Hematopoietic multipotent progenitor cell treated with erythropoietin and hydrocortisone succinate and interleukin-3 and kit ligand, for 15 days (in vitro differentiated cells): ENCODE data around the gene CLMP.

Experiments used
- DNase-seq: peaks from one replicate; pipeline ENCODE4 v3.0.0-alpha.2; 2015; ENCODE audit warnings: low spot score

Gene CLMP, protein sequence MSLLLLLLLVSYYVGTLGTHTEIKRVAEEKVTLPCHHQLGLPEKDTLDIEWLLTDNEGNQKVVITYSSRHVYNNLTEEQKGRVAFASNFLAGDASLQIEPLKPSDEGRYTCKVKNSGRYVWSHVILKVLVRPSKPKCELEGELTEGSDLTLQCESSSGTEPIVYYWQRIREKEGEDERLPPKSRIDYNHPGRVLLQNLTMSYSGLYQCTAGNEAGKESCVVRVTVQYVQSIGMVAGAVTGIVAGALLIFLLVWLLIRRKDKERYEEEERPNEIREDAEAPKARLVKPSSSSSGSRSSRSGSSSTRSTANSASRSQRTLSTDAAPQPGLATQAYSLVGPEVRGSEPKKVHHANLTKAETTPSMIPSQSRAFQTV

DNA sequence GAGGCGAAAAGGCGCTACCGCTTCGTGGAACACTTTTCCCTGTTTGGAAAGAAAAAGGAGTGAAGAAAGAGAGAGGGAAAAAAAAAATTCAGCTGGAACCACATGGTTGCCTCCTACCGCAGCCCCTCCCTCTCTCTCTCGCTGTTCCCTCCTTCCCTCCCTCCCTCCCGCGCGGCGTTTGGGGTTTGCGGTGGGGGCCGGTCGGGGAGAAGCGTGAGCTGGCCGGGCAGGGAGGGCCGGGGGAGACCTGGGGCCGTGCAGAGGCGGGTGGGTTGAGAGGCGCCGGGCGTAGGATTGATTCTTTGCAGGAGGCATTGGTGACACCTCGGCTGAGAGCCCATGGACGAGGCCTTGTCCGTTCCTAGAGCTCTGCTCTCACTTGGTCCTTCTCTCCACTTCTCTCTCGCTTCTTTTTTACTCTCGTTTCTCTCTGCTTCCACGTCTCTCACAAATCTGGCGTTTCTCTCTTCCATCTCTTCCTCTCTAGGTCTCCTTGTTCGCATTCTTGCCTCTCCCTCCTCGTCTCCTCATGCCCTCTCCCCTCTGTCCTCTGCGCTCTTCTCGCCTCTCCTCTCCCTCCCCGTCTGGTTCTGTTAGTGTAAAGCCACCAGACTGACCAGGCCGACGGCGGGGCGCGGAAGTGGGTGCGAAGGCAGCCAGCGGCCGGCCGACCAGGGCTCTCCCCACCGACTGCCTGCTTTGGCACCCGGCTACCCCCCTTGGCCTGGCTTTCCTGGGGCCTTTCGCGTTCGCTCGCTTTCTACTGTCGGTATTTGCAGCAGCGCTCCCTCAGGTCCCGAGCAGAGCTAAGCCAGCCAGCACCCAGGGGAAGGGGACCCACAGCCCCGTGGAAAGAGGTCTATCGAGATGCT is at the start of gene CLMP:
Gene CLMP (minus strand): TSS at position 61 of the 872 bp plus-strand sequence. CDS start 308 bp downstream, outside the sequence.
- no peak for DNase-seq

- DNase-seq, result no peak
Observed at GRCh38 chr11:123241874-123242543, 47.0 kb upstream of the CLMP start.

GRCh38 chr11:123241294-123241693 is 46.2 kb upstream of the CLMP start:
- DNase-seq, result no peak

GRCh38 chr11:123239191-123240150 is 44.4 kb upstream of the CLMP start:
- DNase-seq, result no peak

DNA sequence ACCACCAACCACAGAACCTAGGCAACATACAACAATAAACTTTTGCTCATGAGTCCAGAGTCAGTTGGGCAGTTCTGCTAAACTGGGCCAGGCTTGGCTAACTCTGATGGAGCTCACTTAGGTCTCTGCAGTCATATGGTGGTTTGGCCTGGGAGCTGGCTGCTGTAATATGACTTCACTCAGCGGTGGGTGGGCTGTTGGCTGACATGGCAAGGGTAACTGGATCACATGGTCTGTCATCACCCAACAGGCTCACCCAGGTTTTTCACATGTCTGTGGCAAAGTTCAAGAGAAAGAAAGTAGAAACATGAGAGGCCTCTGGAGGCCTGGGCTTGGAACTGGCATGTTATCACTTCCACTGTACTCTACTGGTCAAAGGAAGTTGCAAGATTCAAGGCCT is 43.2 kb upstream of the CLMP start:
- DNase-seq, result no peak

GRCh38 chr11:123236879-123237278 is 41.8 kb upstream of the CLMP start:
- DNase-seq, result no peak

DNA sequence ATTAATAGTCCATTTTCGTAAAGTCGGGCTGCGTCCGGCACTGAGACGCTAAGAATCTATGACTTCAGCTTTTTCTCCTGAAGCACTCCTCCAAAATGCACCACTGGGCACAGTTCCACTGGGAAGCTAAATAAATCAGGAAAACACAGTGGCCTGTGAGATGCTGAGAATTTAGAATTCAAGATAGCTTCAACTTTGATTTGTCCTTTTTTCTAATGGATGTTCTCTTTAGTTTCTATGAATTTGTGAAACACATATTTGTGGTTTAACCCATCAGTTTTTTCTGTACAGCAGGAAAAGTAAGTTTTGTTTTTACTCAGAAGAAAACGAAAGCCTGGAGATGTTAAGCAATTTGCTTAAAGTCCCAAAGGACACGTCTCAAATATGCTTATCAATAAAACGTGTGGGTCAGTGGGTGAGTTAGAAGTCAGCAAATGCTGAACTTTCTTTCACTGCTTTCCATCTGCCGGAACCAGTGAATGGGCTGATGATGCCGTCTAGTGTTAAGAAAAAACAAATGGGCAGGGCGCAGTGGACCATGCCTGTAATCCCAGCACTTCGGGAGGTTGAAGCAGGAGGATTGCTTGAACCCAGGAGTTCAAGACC is 40.7 kb upstream of the CLMP start:
- no peak for DNase-seq

GRCh38 chr11:123235117-123235655 is 40.1 kb upstream of the CLMP start:
- peak; percentile 50 for DNase-seq

- DNase-seq, result no peak
Observed at GRCh38 chr11:123233975-123234334, 38.9 kb upstream of the CLMP start.

- DNase-seq, result no peak
Observed at GRCh38 chr11:123233280-123233974, 38.4 kb upstream of the CLMP start.

GRCh38 chr11:123231777-123232176 is 36.7 kb upstream of the CLMP start:
- no peak for DNase-seq

GRCh38 chr11:123231256-123231655 is 36.2 kb upstream of the CLMP start:
- DNase-seq, result no peak

DNA sequence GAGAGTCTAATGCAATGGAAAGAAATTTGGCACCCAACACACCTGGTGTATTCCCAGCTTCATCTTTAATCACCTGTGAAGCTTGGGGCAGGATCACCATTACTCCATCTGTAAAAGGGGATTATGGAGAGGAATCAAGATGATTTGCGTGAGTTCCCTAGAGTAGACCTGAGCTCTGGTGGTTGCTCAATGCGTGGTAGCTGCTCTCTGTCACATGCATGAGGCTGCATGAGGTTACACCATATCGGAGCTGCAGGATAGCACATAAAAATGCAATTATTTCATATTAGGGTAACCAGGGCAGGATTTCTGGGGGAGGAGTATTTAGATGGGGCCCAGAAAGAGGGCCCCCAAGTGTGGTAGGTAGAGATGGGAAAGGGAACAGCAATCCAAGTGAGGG is 35.3 kb upstream of the CLMP start:
- DNase-seq, result no peak

DNA sequence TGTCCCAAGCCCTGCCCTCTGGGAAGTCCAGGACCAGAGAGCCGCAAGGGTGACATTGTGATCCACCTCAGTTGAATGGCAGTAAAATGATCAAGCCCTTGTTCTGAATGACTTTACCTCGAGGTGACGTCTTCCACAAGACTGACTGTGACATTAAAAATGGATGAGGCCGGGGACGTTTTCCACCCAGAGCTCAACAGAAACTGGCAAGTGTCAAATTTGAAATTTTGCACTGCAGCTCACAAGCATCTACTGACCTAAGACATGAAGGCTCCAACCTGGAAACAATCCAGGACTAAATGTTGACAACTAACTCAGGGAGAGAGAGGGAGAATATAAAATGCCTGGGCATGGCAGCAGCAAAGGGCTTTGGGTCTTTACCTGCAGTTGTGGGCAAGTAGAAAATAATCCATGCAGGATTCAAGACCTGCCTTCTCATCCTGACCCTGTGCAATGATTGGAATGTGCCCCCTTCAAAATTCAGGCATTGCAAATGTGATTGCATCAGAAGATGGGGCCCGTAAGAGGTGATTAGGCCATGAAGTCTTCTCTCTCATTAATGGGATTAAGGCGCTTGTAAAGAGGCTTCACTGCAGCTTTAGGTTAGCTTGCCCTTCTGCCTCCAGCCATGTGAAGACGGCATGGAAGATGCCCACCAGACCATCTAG is 33.6 kb upstream of the CLMP start:
- no peak for DNase-seq

GRCh38 chr11:123227763-123228495 is 32.9 kb upstream of the CLMP start:
- no peak for DNase-seq

DNA sequence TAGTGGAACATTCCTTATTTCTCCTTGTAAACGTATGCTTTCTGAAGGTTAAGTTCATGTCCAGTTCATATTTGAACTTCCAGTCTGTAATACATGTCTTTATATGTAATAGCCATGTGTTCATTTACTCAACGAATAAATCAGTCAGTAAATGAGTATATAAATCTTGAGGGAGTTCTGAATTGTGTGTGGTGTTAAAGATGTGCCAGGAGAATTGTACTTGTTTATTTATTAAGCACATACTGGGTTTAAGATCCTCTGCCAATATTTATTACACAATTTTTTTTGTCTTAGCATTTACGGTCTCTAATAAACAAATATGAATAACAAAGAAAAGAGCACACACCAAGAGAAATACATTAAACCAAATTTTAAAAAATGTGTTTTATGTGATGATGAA is 26.5 kb upstream of the CLMP start:
- no peak for DNase-seq

DNA sequence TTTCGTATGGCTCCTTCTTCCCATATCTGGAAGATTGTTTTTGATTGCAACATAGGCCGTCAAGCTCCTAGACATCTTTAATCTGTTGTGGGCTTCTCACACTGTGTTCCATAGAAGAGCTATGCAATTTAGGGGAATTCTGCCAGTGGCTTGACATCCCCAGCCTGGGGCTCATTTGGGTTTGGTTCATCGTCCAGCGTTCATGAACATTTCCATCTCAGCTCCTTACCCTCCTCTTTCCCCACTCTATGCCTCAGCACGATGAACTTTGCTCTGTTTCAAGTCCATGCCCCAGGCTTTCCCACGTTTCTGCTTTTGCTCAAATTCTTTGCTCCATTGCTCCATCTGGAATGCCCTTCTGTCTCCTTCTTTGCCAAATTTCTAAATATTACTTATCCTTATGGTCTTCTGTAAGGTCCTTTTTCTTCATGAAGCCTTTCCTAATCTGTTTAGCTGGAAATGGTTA is 26.1 kb upstream of the CLMP start:
- DNase-seq, result no peak

DNA sequence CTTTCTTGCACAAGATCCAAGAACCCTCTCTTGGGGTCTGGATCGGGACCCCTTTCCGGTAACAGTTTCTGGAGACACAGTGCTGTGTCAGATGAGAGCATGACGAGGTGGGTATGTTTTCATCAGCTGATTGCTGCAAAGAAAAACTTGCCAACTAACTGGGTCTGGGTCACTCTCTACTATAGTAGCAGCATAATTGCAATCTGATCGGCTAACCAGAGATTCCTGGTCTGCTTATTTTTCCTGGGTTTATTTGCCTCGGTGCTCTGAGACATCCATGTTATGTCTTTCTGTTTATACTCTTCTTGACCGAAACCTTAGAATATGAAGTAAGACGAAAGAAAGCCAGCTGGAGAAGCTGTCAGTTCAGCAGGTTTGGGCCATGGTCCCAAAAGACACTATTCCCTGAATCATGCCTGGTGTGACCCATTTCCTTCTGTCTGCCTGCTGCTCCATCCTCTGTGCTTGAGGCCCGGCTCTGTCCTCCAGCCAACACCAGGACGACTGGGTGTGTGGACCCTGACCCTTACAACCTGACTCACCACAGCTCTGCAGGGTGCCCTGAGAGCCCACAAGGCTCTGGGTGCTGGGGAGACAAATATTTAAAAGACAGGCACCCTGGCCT is 24.1 kb upstream of the CLMP start:
- no peak for DNase-seq
